ENCODE measurements around the gene DEPDC4.
"Not testable (repeated sequence)": the region's sequence is repeated elsewhere in the genome, so short reads cannot be mapped to it uniquely, and the experiment has no call there.

The DEPDC4 gene

DNA sequence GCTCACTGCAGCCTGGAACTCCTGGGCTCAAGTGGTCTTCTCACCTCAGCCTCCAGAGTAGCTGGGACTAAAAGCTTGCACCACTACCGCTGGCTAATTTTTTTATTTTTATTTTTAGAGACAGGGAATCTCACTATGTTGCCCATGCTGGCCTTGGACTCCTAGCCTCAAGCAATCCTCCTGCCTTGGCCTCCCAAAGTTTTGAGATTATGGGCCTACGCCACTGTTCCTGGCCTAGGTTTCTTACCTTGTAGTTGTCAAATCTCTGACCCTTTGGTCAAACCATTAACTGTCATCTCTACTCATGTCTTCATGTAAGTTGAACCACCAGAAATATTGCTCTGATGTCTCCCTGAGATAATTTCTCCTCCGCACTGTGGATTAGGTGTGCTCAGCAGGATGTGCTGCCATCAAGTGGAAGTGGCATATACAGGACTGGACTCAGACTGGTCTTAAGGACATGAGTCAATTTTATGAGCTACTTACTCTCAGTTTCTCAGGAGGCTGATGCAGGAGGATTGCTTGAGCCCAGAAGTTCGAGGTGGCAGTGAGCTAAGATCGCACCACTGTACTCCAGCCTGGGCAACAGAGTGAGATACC lies 37.7 kb downstream of the DEPDC4 start:
- TF ChIP-seq, protein P1, sequence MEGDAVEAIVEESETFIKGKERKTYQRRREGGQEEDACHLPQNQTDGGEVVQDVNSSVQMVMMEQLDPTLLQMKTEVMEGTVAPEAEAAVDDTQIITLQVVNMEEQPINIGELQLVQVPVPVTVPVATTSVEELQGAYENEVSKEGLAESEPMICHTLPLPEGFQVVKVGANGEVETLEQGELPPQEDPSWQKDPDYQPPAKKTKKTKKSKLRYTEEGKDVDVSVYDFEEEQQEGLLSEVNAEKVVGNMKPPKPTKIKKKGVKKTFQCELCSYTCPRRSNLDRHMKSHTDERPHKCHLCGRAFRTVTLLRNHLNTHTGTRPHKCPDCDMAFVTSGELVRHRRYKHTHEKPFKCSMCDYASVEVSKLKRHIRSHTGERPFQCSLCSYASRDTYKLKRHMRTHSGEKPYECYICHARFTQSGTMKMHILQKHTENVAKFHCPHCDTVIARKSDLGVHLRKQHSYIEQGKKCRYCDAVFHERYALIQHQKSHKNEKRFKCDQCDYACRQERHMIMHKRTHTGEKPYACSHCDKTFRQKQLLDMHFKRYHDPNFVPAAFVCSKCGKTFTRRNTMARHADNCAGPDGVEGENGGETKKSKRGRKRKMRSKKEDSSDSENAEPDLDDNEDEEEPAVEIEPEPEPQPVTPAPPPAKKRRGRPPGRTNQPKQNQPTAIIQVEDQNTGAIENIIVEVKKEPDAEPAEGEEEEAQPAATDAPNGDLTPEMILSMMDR (IDR thresholded peaks at IDR 0.05; ENCODE audit: low read depth, low read length, missing control alignments): peak; percentile 5
- no peak overlapping the region for H3K4me3 ChIP-seq (replicated peaks; ENCODE audit: low read depth, low read length)
- peak; percentile 2 for DNase-seq (ENCODE audit: extremely low read depth, low read depth)

DNA sequence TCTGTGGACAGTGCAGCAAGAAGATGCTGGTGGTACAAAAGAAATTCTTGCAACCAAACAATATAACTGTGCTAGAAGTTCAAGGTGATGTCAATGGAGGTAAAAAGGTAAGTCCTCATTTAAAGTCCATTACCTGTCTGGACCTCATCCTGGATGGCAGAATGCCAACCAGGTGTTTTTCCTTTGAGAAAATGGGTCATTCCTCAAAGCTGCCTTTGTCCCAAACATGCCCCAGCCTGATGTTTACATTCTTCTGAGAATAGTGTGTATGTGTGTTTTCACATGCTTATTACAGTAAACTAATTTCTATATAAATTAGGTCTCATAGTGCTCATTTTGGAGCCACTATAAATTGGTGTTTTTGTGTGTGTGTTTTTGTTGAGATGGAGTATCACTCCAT lies 41.4 kb downstream of the DEPDC4 start:
- DNase-seq (ENCODE audit: extremely low read depth, low read depth): no peak
- TF ChIP-seq, protein P1 (IDR thresholded peaks at IDR 0.05; ENCODE audit: low read depth, low read length, missing control alignments): no peak
- no peak overlapping the region for H3K4me3 ChIP-seq (replicated peaks; ENCODE audit: low read depth, low read length)

DNA sequence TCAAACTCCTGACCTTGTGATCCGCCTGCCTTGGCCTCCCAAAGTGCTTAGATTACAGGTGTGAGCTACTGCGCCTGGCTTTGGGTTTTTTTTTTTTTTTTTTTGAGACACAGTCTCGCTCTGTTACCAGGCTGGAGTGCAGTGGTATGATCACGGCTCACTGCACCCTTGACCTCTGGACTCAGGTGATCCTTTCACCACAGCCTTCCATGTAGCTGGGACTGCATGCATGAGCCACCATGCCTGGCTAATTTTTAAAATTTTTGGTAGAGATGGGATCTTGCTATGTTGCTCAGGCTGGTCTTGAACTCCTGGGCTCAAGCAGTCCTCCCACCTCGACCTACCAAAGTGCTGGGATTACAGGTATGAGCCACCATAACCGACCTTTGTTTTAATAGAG lies 44.7 kb downstream of the DEPDC4 start:
- not testable (repeated sequence) for DNase-seq (ENCODE audit: extremely low read depth, low read depth); H3K4me3 ChIP-seq (replicated peaks; ENCODE audit: low read depth, low read length)

DNA sequence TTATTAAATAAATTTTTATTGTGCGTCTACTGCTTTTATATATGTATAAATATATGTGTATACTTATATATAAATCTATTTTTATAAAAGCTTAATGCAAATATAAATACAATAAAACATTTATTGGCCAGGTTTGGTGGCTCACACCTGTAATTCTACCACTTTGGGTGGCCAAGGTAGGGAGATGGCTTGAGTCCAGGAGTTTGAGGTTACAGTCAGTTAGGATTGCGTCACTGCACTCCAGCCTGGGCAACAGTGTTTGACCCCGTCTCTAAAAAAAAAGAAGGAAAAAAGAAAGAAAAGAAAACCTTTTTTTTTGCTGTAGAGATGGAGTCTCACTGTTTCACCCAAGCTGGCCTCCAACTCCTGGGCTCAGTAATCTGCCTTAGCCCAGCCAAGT lies 45.4 kb downstream of the DEPDC4 start:
- TF ChIP-seq, protein P1 (IDR thresholded peaks at IDR 0.05; ENCODE audit: low read depth, low read length, missing control alignments): no peak
- no peak for DNase-seq (ENCODE audit: extremely low read depth, low read depth)
- no peak overlapping the region for H3K4me3 ChIP-seq (replicated peaks; ENCODE audit: low read depth, low read length)

DNA sequence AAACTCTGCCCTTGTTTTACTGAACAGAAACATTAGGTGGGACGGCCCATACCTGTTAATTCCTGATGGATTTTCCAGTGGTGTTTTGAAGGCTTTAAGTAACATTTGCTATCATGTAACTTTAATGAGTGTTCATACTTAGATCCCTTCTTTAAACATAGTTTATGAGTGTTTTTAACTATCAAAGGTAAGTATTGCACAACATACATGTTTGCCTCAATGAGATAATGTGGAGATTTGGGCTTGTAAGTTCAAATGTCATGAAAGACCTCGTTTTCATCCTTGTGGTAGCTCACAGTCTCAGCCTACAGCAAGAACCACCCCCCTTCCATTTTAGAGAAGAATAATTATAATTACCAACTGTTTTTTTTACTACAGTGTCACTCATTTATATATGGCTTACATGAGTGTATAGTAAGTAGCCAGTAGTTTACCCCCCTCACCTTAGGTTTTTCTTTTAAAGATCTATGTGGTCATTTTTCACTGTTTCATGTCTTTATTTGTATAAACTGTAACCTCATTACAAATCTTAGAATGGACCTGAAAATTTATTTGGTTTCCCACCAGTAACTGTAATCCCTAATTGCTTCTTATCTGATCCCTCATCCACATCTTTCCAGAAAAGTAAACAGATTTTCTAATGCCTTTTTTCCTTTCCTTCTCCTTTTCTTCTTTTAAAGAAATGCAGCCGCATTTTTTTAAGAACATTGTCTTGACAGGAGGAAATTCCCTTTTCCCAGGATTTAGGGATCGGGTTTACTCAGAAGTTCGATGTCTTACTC lies 47.4 kb downstream of the DEPDC4 start:
- TF ChIP-seq, protein P1 (IDR thresholded peaks at IDR 0.05; ENCODE audit: low read depth, low read length, missing control alignments): no peak

DNA sequence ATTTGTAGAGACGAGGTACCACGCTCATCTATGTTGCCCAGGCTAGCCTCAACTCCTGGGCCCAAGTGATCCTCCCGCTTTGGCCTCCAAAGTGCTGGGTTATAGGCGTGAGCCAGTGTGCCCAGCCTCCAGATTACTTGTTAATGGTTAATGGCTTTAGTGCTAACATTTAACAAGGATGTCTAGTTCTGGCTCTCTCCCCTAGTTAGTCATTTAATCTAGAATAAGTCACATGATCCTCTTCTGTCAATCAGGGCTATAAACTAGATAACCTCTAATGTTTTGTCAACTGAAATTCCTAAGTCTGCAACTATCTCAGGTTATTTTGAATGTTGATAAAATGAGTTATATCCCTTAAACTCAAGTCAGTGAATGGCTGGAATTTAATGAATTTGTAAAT lies 50.5 kb downstream of the DEPDC4 start:
- no peak overlapping the region for H3K4me3 ChIP-seq (replicated peaks; ENCODE audit: low read depth, low read length)
- TF ChIP-seq, protein P1 (IDR thresholded peaks at IDR 0.05; ENCODE audit: low read depth, low read length, missing control alignments): no peak
- DNase-seq (ENCODE audit: extremely low read depth, low read depth): no peak

More for the DNA sequence above, 47.4 kb downstream of the DEPDC4 start:
- no peak overlapping the region for H3K4me3 ChIP-seq (replicated peaks; ENCODE audit: low read depth, low read length)
- DNase-seq (ENCODE audit: extremely low read depth, low read depth): no peak

DNA sequence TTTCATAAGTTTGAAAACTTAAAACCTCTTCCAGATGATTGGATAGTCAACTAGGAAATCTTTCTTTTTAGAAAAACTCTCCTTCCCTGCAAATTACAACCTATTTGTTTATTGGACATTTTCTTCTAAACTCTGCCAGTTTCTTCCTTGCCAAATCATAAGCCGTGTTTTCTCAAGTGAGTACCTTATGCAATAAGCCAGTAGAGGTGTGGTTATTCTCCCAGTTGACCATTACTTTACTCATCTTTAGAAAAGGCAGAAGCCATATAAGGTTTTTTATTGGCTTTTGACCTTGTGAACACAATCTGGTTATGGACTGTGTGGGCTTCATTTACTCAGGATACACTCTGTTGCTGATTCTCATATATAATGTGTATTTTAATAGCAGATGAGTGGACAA lies 51.7 kb downstream of the DEPDC4 start:
- H3K4me3 ChIP-seq (replicated peaks; ENCODE audit: low read depth, low read length): no peak overlapping the region
- TF ChIP-seq, protein P1 (IDR thresholded peaks at IDR 0.05; ENCODE audit: low read depth, low read length, missing control alignments): no peak
- DNase-seq (ENCODE audit: extremely low read depth, low read depth): no peak

Measured in HFF-Myc (cell line).